NCI-H1048 (cell line): Measurements from ENCODE around the gene NSUN3.
"Not testable (repeated sequence)": the region's sequence is repeated elsewhere in the genome, so short reads cannot be mapped to it uniquely, and the experiment has no call there.

Source experiments
- DNase-seq: peaks from one replicate; lab custom pipeline; 2025; lab: John Stamatoyannopoulos, UW

NSUN3 gene

GRCh38 chr3:94062513-94063404, at the start of gene NSUN3, which contains the start of gene DHFR2:
TSS of gene NSUN3 (plus strand) at chr3:94063061. CDS start at chr3:94063127, 66 bp downstream.
TSS of gene DHFR2 (minus strand) at chr3:94062916. CDS start at chr3:94061511, 1,405 bp downstream.
- DNase-seq: peak; percentile 75

DNA sequence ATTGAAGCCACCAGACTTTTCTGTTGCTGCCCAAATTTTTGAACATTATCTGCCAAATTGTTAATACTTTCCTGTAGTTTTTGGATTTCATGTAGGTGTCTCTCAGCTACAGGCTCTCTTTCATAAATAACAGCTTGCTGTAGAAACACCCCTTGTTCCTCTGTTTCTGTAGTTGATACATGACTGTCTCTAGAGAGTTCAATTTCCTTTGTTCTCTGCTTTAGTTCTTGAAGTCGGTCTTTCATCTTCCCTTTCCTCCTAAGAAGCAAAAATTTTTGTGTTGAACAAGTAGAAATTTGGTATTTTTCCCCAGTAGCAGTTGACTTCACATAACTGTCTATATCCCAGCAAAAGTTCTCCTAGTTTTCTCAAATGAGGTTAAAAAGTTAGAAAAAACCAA, 47.8 kb upstream of the NSUN3 start:
- no peak for DNase-seq

GRCh38 chr3:94019659-94020058, 43.2 kb upstream of the NSUN3 start:
- no peak for DNase-seq

GRCh38 chr3:94020293-94020692, 42.6 kb upstream of the NSUN3 start:
- DNase-seq: no peak

DNA sequence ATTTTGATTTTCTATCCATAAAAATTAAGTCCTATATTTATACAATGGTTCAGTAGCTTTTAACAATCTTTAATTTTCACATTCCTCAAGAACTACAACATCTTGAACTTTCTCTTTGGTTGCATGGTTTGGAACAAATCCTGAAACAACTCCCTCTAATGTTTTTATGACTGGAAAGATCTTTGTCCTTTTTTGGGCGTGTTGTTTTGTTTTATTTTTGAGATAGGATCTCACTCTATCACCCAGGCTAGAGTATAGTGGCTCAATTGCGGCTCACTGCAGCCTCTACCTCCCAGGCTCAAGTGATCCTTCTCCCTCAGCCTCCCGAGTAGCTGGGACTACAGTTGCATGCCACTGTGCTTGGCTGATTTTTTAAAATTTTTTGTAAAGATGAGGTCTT, 38.5 kb upstream of the NSUN3 start:
- no peak for DNase-seq

DNA sequence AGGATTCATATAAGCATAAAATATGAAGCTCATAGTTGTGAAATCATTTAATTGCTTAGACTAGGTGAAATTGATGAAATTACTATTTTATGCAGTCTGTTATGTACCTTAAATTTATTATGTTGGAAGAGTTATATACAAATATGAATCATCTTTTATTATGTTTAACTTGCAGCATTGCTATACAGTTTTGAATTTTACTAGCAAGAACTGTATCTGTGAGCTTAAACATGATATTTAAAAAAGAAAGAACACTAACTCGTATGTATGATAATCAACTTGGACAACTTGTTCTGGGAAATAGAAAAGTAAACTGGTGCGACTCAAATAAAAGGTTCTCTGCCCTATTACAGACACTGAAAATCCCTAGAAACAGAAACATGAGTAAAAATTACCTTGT, 36.2 kb upstream of the NSUN3 start:
- no peak for DNase-seq

GRCh38 chr3:94028093-94028837, 34.6 kb upstream of the NSUN3 start, which contains the start of gene STX19:
TSS of gene STX19 (minus strand) at chr3:94028597. CDS start at chr3:94015269, 13,328 bp downstream.
- peak; percentile 10 for DNase-seq

GRCh38 chr3:94036909-94037507, 25.9 kb upstream of the NSUN3 start:
- no peak for DNase-seq

DNA sequence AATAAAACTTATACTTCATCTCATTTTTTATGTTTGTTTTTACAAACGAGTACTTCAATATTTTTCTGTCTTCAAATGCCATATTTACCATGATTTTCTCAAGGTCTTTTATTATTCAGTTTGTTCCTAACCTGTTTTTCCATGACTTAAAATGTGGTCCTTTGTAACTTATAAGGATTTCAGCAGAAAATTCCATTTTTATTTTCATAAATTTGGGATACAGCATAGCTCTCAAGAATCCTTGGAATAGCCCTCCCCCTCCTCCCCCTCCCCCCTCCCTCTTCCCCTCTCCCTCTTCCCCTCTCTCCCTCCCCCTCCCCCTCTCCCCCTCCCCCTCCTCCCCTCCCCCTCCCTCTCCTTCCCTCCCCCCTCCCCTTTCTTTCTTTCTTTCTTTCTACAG, 19.6 kb upstream of the NSUN3 start:
- DNase-seq: no peak

- DNase-seq: not testable (repeated sequence)
Measured at GRCh38 chr3:94044100-94044936, 18.5 kb upstream of the NSUN3 start.

DNA sequence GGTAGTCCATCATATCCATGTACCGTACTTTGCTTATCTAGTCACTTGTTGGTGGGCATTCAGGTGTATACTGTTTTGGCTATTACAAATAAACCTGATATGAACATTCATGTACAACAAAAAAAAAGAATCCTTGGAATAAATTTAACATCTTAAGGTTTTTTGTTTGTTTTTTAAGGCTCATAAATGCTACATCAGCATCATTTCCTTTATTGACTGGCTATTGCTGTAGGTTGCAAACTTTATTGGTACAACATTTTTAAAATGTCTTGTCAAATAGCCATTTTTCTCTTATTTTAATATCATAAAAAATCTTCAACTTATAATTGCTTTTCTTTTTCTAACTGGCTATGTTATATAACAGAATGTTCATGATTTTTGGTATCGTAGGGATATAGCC, 16.3 kb upstream of the NSUN3 start:
- DNase-seq: no peak

DNA sequence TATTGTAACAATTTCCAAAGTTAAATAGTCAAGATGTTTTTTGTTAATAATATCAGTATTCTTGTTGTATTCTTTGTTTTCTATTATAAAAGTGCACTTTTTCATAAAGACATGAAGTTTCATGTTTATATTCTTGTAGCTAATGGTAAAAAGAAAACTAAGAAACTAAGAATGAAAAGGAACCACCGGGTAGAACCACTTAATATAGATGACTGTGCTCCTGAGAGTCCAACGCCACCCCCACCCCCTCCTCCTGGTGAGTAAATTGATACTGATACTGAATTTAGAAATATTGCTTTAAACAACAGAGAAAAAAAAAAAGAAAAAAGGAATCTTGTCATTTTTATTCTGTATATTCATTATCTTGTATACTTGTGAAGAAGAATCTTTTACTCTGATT, 13.6 kb upstream of the NSUN3 start:
- DNase-seq: no peak

GRCh38 chr3:94050546-94050945, 12.3 kb upstream of the NSUN3 start:
- DNase-seq: no peak

GRCh38 chr3:94061297-94061696, 1.6 kb upstream of the NSUN3 start:
- no peak for DNase-seq

DNA sequence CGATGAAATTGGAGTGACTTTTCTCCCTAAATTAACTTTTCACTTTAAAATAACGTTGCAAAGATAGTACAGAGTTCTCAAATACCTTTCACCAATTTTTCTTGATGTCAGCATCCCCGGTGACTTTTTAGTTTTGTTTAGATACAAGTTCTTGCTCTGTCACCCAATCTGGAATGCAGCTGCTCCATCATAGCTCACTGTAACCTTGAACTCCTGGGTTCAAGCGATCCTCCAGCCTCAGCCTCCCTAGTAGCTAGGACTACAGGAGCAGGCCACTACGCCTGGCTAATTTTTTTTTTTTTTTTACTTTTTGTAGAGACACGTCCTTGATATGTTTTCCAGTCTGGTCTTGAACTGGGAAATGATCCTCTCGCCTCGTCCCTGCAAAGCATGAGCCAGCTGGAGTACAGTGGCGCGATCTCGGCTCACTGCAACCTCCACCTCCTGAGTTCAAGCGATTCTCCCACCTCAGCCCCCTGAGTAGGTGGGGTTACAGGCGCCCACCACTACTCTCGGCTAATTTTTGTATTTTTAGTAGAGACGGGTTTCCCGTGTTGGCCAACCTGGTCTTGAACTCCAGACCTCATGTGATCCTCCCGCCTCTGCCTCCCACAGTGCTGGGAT, 747 bp downstream of the NSUN3 start:
- DNase-seq: no peak

GRCh38 chr3:94064243-94064860, 1.5 kb downstream of the NSUN3 start:
- DNase-seq: no peak

- no peak for DNase-seq
Measured at GRCh38 chr3:94065122-94065521, 2.3 kb downstream of the NSUN3 start.

DNA sequence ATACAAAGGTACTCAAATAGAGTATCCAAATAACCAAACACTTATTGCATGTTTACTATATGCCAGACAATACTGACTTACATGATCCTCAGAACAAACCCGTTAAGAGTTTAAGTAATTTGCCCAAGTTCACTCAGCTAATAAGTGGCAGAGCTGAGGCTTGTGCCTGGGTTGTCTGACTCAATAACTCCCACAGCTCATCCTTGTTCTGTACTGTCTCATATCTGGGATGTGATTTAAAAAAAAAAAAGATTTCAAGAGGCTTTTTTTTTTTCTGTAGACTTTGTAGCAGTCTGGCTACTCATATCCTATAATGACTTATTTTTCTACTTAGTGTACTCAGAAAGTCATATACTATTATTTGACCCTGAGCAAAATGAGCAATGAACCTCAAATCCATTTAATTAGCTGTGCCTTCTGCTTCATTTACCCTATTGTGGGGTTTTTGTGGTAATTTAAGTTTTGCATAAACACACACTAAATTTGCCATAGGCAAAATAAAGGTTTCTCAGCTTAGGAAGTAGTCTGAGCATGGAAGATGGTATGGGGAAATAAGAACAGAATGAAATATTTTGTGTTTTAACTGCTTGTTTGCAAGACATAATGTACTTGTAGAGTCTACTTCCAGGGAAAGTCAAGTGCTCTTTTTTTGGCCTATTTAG, 3.1 kb downstream of the NSUN3 start:
- no peak for DNase-seq

GRCh38 chr3:94066506-94067500, 3.9 kb downstream of the NSUN3 start:
- no peak for DNase-seq
